HepG2 (cell line): ENCODE results near the gene ICAM2. TPM values are rescaled to one million over a fixed set of nuclear protein-coding genes. Genes with fewer than 3 reads are reported as not detected.

ENCODE experiments used
- ATAC-seq: fragments of 200-7000 bp; cut with Tn5 transposase; 3 replicates; pipeline ENCODE4 v1.9.1; 2020; ENCODE audit warnings: mild to moderate bottlenecking, moderate library complexity
- BruUV-seq: library from RNA; stranded (reverse); fragments of 400-500 nt; replicated peaks from 2 replicates; lab custom pipeline; 2021; lab: Mats Ljungman, UMichigan
- CTCF ChIA-PET: fragments of 300-600 bp; formaldehyde crosslinking; extraction: SDS; loops from one replicate; lab custom pipeline; 2021; ENCODE audit warnings: low total read pairs, inconsistent platforms, low intra/inter-chr PET ratio; lab: Yijun Ruan, JAX
- POLR2A ChIA-PET: fragments of 350-600 bp; sonication (Branson Sonifier 250); formaldehyde crosslinking; loops from one replicate; lab custom pipeline; 2020; ENCODE audit warnings: antibody characterized with exemption, inconsistent platforms; lab: Yijun Ruan, JAX
- DNase-seq: peaks from one replicate; pipeline ENCODE4 v3.0.0-alpha.2; 2015; ENCODE audit warnings: low spot score
- FAIRE-seq: peaks from 3 replicates; lab custom pipeline; 2011; peaks lifted over from hg19 to GRCh38; lab: Jason Lieb, UNC
- H2AFZ ChIP-seq: one replicate; pipeline ENCODE4 v1.6.1; 2011; ENCODE audit warnings: low read length, inconsistent platforms
- H3K27ac ChIP-seq: fragments of 300-600 bp; 3 replicates; pipeline ENCODE4 v1.8.0; 2011; ENCODE audit warnings: mixed run types, mild to moderate bottlenecking, mixed read lengths, low read length, inconsistent platforms; ENCODE audit not compliant: insufficient read depth; ENCODE audit errors: extremely low read length
- H3K27me3 ChIP-seq, 2 experiments: fragments of 200-600 bp in 1 of 2; 2 replicates in 1 of 2; 3 replicates in 1 of 2; pipeline versions ENCODE4 v1.6.0 to v1.8.0; 2011; ENCODE audit warnings: low read length in 2 of 2, mild to moderate bottlenecking in 2 of 2, moderate library complexity in 2 of 2, inconsistent platforms in 1 of 2; ENCODE audit not compliant: insufficient read depth in 2 of 2, control insufficient read depth in 1 of 2
- H3K36me3 ChIP-seq, 2 experiments: fragments of 200-600 bp in 1 of 2; replicated peaks in 1 of 2; 2 replicates in 1 of 2; 3 replicates in 1 of 2; pipeline versions ENCODE4 v1.5.1 to v1.8.0; 2011; ENCODE audit warnings: low read length in 2 of 2, inconsistent platforms in 1 of 2; ENCODE audit not compliant: insufficient read depth in 2 of 2, control insufficient read depth in 1 of 2
- H3K4me1 ChIP-seq: 2 replicates; pipeline ENCODE4 v1.5.1; 2012; ENCODE audit warnings: low read length, inconsistent platforms; ENCODE audit not compliant: insufficient read depth
- H3K4me2 ChIP-seq: 2 replicates; pipeline ENCODE4 v1.6.0; 2011; ENCODE audit warnings: low read depth, low read length, inconsistent platforms
- H3K4me3 ChIP-seq, 3 experiments: fragments of 200-600 bp in 1 of 3; sonication (generic), shearing (Covaris generic) in 1 of 3; replicated peaks in 1 of 3; 2 replicates each; pipeline ENCODE4 v1.5.1; 2011 to 2016; ENCODE audit warnings: low read length in 3 of 3, inconsistent platforms in 2 of 3, low read depth in 2 of 3, mild to moderate bottlenecking in 2 of 3, control low read depth in 1 of 3, mixed read lengths in 1 of 3; ENCODE audit not compliant: insufficient read depth in 1 of 3
- H3K79me2 ChIP-seq: one replicate; pipeline ENCODE4 v1.6.1; 2011; ENCODE audit warnings: low read length, inconsistent platforms; ENCODE audit not compliant: insufficient read depth
- H3K9ac ChIP-seq: 2 replicates; pipeline ENCODE4 v1.6.0; 2011; ENCODE audit warnings: mild to moderate bottlenecking, low read depth, low read length, inconsistent platforms; ENCODE audit not compliant: insufficient read depth
- H3K9me3 ChIP-seq: 2 replicates; pipeline ENCODE4 v1.5.1; 2012; ENCODE audit warnings: mild to moderate bottlenecking, low read length
- H4K20me1 ChIP-seq: 2 replicates; pipeline ENCODE4 v1.6.0; 2011; ENCODE audit warnings: inconsistent platforms, mild to moderate bottlenecking, low read length, moderate library complexity; ENCODE audit not compliant: insufficient read depth
- ETS1 ChIP-seq: sonication (generic); formaldehyde crosslinking; IDR thresholded peaks from 2 replicates; pipeline ENCODE4 v1.4.0; 2020; ENCODE audit warnings: missing genetic modification reagents
- HINFP ChIP-seq: sonication (generic); formaldehyde crosslinking; IDR thresholded peaks from 2 replicates; pipeline ENCODE4 v1.4.0; 2020; ENCODE audit warnings: low read depth, mild to moderate bottlenecking, missing genetic modification reagents
- KDM5A ChIP-seq: fragments of 200-600 bp; sonication (generic); IDR thresholded peaks from 2 replicates; pipeline ENCODE4 v1.7.0; 2018; ENCODE audit warnings: antibody characterized with exemption, mild to moderate bottlenecking, low read length, borderline replicate concordance
- MATR3 ChIP-seq: sonication (generic); formaldehyde crosslinking; IDR thresholded peaks from 2 replicates; pipeline ENCODE4 v1.4.0; 2020; ENCODE audit warnings: missing genetic modification reagents
- WIZ ChIP-seq: sonication (generic); formaldehyde crosslinking; IDR thresholded peaks from 2 replicates; pipeline ENCODE4 v1.5.1; 2020; ENCODE audit warnings: mild to moderate bottlenecking, missing genetic modification reagents
- ZBTB39 ChIP-seq: sonication (generic); formaldehyde crosslinking; IDR thresholded peaks from 2 replicates; pipeline ENCODE4 v1.5.0; 2020; ENCODE audit warnings: missing genetic modification reagents
- ZNF142 ChIP-seq: sonication (generic); formaldehyde crosslinking; IDR thresholded peaks from 2 replicates; pipeline ENCODE4 v1.4.0; 2020; ENCODE audit warnings: missing genetic modification reagents
- ZNF18 ChIP-seq: sonication (generic); formaldehyde crosslinking; IDR thresholded peaks from 2 replicates; pipeline ENCODE4 v1.8.0; 2022; ENCODE audit warnings: mild to moderate bottlenecking, missing genetic modification reagents; ENCODE audit not compliant: insufficient replicate concordance
- ZSCAN25 ChIP-seq: sonication (generic); formaldehyde crosslinking; IDR thresholded peaks from 2 replicates; pipeline ENCODE4 v1.8.0; 2022; ENCODE audit warnings: mild to moderate bottlenecking, missing genetic modification reagents
- WGBS: methylation state at CpG from one replicate; pipeline ENCODE4 v1.1.6; 2017; ENCODE audit warnings: low lambda C conversion rate; 5-methylcytosine and 5-hydroxymethylcytosine counted together
- in situ Hi-C: cut with HindIII; loops from 2 replicates; pipeline ENCODE4 v1.10.0; 2017; ENCODE audit warnings: low pct_unique_long_range_greater_than_20kb; ENCODE audit not compliant: extremely low pct_ligation_motif_present
- intact Hi-C: fragments of 100-400 bp; cut with micrococcal nuclease; formaldehyde crosslinking; loops from one replicate; pipeline ENCODE4 v1.10.0; 2022; ENCODE audit not compliant: unreplicated experiment
- polyA plus RNA-seq, 8 experiments: library from polyadenylated mRNA; depleted of rRNA in 3 of 8; stranded (reverse) in 7 of 8; unstranded in 1 of 8; fragments of >200 nt; fragmentation: Illumina TruSeq in 4 of 8; extraction: Trizol in 4 of 8; gene quantifications; 2 replicates each; pipeline versions ENCODE4 v1.2.1 to v1.2.3, GENCODE V29; 2011 to 2016; ENCODE audit warnings: low read depth in 4 of 8, missing spikeins in 1 of 8, mixed read lengths in 1 of 8; ENCODE audit not compliant: insufficient read depth in 1 of 8
- total RNA-seq, 5 experiments: library from RNA; depleted of rRNA; stranded (reverse); fragments of >200 nt; fragmentation: Illumina TruSeq; extraction: Trizol; gene quantifications; 2 replicates each; pipeline ENCODE4 v1.2.3, GENCODE V29; 2016; ENCODE audit warnings: low read depth in 1 of 5

The ICAM2 gene
- total and polyA plus RNA-seq, 2 of the 13 experiments (the other 11 are each of a cell fraction or from before 2014, with no cell fraction given), result 10.9 to 20.8 TPM

GRCh38 chr17:63963123-63963522 is 57.3 kb downstream of the ICAM2 start:
- Histone ChIP-seq H3K79me2 (no peaks in the 10 kb centered on the region), H3K4me3 (no peak overlapping the region), H3K36me3 (no peaks in the 10 kb centered on the region), H3K9ac (no peak overlapping the region), H4K20me1 (no peaks in the 10 kb centered on the region; the same call in 1 of the 2 replicates), H3K4me1 (peaks cover 19% of the 10 kb centered on the region), H3K27me3 (peaks cover 6 to 25% of the 10 kb centered on the region in 2 experiments; a peak in 3 of 5 replicates), H2AFZ (no peak overlapping the region), H3K4me2 (no peak overlapping the region), H3K27ac (no peak overlapping the region), H3K9me3 (no peaks in the 10 kb centered on the region)
- DNase-seq (no peak), ATAC-seq (no peak), FAIRE-seq (no peak)
- POLR2A ChIA-PET, result no interaction called here
- 53% methylated on average over 4 of the region's 4 CpGs for WGBS
- intact Hi-C loops, result no loop called here
- CTCF ChIA-PET, result no interaction called here
- BruUV-seq, result no TSS peak
- in situ Hi-C loops, result no loop called here
- no peak for TF ChIP-seq HINFP (CRISPR knock-in tag)
- no peak for TF ChIP-seq ZSCAN25
- TF ChIP-seq ETS1 (CRISPR knock-in tag), result no peak
- no peak for TF ChIP-seq ZNF142 (CRISPR knock-in tag)
- no peak for TF ChIP-seq MATR3 (CRISPR knock-in tag)
- no peak for TF ChIP-seq KDM5A
- TF ChIP-seq ZBTB39 (CRISPR knock-in tag), result no peak
- TF ChIP-seq ZNF18 (CRISPR knock-in tag), result no peak
- no peak for TF ChIP-seq WIZ
